Caco-2 (cell line): ENCODE measurements around the gene PITRM1. TPM values are rescaled to one million over a fixed set of nuclear protein-coding genes. Genes with fewer than 3 reads are reported as not detected.

Source experiments
- BruUV-seq: library from RNA; stranded (reverse); fragments of 400-500 nt; replicated peaks from 2 replicates; lab custom pipeline; 2021; lab: Mats Ljungman, UMichigan
- CTCF ChIA-PET: fragments of 300-600 bp; sonication (Branson Sonifier 250); formaldehyde crosslinking; loops from one replicate; lab custom pipeline; 2022; ENCODE audit warnings: antibody characterized with exemption; lab: Charles Lee
- POLR2A ChIA-PET: fragments of 300-600 bp; sonication (Branson Sonifier 250); formaldehyde crosslinking; loops from one replicate; lab custom pipeline; 2022; ENCODE audit warnings: antibody characterized with exemption; lab: Charles Lee
- DNase-seq, 2 experiments: peaks; one replicate each; pipeline versions ENCODE4 v3.0.0 to v3.0.0-alpha.2; 2020 to 2022
- H3K27me3 ChIP-seq: replicated peaks from 2 replicates; pipeline ENCODE4 v1.6.0; 2011; ENCODE audit warnings: low read length; ENCODE audit not compliant: control insufficient read depth, insufficient read depth
- H3K36me3 ChIP-seq: 2 replicates; pipeline ENCODE4 v1.5.1; 2011; ENCODE audit warnings: low read length; ENCODE audit not compliant: control insufficient read depth, insufficient read depth
- H3K4me1 ChIP-seq: fragments of 250-450 bp; sonication (Bioruptor Pico); 2 replicates; pipeline ENCODE4 v1.5.1; 2020; ENCODE audit warnings: mild to moderate bottlenecking
- H3K4me3 ChIP-seq: 2 replicates; pipeline ENCODE4 v1.5.1; 2011; ENCODE audit warnings: low read depth, mild to moderate bottlenecking, control low read depth, low read length
- H3K9me3 ChIP-seq: fragments of 250-450 bp; sonication (Bioruptor Pico); 2 replicates; pipeline ENCODE4 v1.5.1; 2020; ENCODE audit warnings: mild to moderate bottlenecking, moderate library complexity
- H3K27ac Mint-ChIP-seq: one replicate; pipeline ENCODE4 v1.8.0; 2022; ENCODE audit warnings: mixed read lengths; ENCODE audit not compliant: unreplicated experiment
- H3K27me3 Mint-ChIP-seq: one replicate; pipeline ENCODE4 v1.8.0; 2022; ENCODE audit warnings: mixed read lengths; ENCODE audit not compliant: insufficient read depth, unreplicated experiment
- H3K36me3 Mint-ChIP-seq: one replicate; pipeline ENCODE4 v1.8.0; 2022; ENCODE audit warnings: mild to moderate bottlenecking, mixed read lengths; ENCODE audit not compliant: insufficient read depth, unreplicated experiment
- H3K4me1 Mint-ChIP-seq: one replicate; pipeline ENCODE4 v1.8.0; 2022; ENCODE audit warnings: low read depth, mixed read lengths; ENCODE audit not compliant: unreplicated experiment
- H3K4me3 Mint-ChIP-seq: one replicate; pipeline ENCODE4 v1.8.0; 2022; ENCODE audit warnings: mild to moderate bottlenecking, moderate library complexity, mixed read lengths; ENCODE audit not compliant: unreplicated experiment
- H3K9me3 Mint-ChIP-seq: one replicate; pipeline ENCODE4 v1.8.0; 2022; ENCODE audit warnings: mixed read lengths; ENCODE audit not compliant: unreplicated experiment
- CTCF ChIP-seq, 2 experiments: fragments of 200-600 bp in 1 of 2; IDR thresholded peaks; 1 replicate in 1 of 2; 2 replicates in 1 of 2; pipeline versions ENCODE4 v1.5.1 to v1.8.0; 2011 to 2022; ENCODE audit warnings: antibody characterized with exemption in 1 of 2, control low read depth in 1 of 2, inconsistent platforms in 1 of 2, low read depth in 1 of 2, low read length in 1 of 2, mild to moderate bottlenecking in 1 of 2, moderate library complexity in 1 of 2; ENCODE audit not compliant: insufficient read depth in 1 of 2, severe bottlenecking in 1 of 2, unreplicated experiment in 1 of 2
- intact Hi-C: fragments of 100-400 bp; cut with micrococcal nuclease; formaldehyde crosslinking; loops from one replicate; pipeline ENCODE4 v1.10.0; 2022; ENCODE audit not compliant: unreplicated experiment
- total RNA-seq: library from RNA; stranded (reverse); gene quantifications from 2 replicates; pipeline ENCODE4 v1.2.3, GENCODE V29; 2022

The PITRM1 gene
- total RNA-seq, 1 experiment from 2014 or later: 80.5 TPM

DNA sequence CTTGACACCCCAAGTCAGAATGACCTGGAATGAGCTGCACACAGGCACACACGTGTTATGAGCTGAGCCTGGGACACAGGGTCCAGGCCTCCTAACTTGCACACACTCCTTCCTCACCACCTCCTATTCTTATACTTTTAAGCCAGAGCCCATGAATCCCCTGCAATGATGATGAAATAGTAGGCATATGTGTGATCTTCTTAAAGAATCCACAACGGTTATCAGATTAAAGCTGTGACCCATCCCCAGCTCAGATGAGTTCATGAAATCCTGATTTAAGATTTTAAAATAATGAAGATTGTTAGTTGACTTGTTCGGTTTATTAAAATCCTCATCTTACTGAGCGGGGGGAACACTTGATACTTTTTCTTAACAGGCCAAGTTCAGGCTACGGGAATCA lies 38.6 kb downstream of the PITRM1 start:
- H3K4me3 ChIP-seq: no peak overlapping the region
- CTCF ChIA-PET: no interaction called here
- no peak overlapping the region for H3K4me3 Mint-ChIP-seq
- peaks cover 16% of the 10 kb centered on the region for H3K36me3 ChIP-seq
- H3K27me3 ChIP-seq: no peaks in the 10 kb centered on the region
- POLR2A ChIA-PET: no interaction called here
- TF ChIP-seq CTCF (IDR thresholded peaks at IDR 0.05; ENCODE audit: insufficient read depth in 1 of 2, low read depth in 1 of 2, low read length in 1 of 2, severe bottlenecking in 1 of 2, unreplicated experiment in 1 of 2): no peak
- no peaks in the 10 kb centered on the region for H3K9me3 ChIP-seq
- no peaks in the 10 kb centered on the region for H3K27me3 Mint-ChIP-seq
- H3K27ac Mint-ChIP-seq: no peak overlapping the region
- intact Hi-C loops: no loop called here
- no peaks in the 10 kb centered on the region for H3K9me3 Mint-ChIP-seq
- no TSS peak for BruUV-seq
- no peak for DNase-seq
- peaks cover 100% of the 10 kb centered on the region for H3K36me3 Mint-ChIP-seq
- H3K4me1 Mint-ChIP-seq: peaks cover 9% of the 10 kb centered on the region
- peaks cover 17% of the 10 kb centered on the region for H3K4me1 ChIP-seq

DNA sequence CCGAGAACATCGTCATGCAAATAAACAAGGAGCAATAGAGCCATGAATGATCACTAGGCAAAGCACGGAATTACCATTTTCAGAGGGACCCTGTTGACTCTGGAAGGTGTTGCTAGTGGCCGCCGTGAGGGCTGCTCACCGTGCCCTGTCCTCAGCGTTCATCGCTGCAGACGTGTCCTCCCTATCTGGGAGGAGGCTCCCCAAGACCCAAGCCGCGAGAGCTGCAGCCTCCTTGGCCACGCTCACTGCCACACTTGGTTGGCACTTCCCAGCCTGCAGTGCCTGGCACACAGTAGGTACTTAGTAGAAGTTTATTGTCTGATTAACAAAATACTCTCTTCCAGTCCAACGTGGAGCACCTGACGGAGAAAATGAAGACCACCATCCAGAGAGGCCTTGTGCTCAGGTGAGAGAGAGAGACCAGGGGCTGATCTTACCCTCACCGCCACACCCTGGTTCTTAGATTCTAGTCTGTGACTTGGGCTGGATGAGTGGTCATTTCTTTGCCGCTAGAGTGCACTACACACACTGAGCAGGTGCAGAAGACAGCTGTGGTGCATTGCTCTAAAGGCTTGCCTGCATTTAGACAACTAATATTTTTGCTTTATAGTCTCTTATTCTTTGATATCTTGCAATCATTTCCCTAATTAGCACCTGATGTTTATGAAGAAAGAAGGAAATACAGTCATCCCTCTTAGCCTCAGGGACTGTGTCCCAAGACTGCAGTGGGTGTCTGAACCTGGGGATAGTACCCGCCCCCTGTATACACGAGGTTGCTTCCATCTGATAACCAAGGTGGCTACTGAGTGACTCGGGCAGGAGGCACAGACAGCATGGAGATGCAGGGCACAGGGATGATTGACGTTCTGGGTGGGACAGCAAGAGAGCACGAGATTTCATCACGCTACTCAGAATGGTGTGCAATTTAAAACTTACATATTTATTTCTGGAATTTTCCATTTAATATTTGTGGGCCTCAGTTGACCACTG lies 40.3 kb downstream of the PITRM1 start:
- Histone ChIP-seq H3K4me3 (no peak overlapping the region), H3K4me1 (peaks cover 12% of the 10 kb centered on the region), H3K36me3 (peaks cover 10% of the 10 kb centered on the region), H3K27me3 (no peaks in the 10 kb centered on the region), H3K9me3 (no peaks in the 10 kb centered on the region)
- no peak for TF ChIP-seq CTCF (IDR thresholded peaks at IDR 0.05; ENCODE audit: insufficient read depth in 1 of 2, low read depth in 1 of 2, low read length in 1 of 2, severe bottlenecking in 1 of 2, unreplicated experiment in 1 of 2)
- ChIA-PET POLR2A (no interaction called here), CTCF (no interaction called here)
- intact Hi-C loops: no loop called here
- DNase-seq: no peak
- Mint-ChIP-seq H3K27me3 (no peaks in the 10 kb centered on the region), H3K36me3 (peaks cover 100% of the 10 kb centered on the region), H3K27ac (peak overlapping the region; percentile 75), H3K4me1 (peaks cover 6% of the 10 kb centered on the region), H3K4me3 (no peak overlapping the region), H3K9me3 (no peaks in the 10 kb centered on the region)
- BruUV-seq: no TSS peak

GRCh38 chr10:3131098-3131497 lies 41.5 kb downstream of the PITRM1 start:
- TF ChIP-seq CTCF (IDR thresholded peaks at IDR 0.05; ENCODE audit: insufficient read depth in 1 of 2, low read depth in 1 of 2, low read length in 1 of 2, severe bottlenecking in 1 of 2, unreplicated experiment in 1 of 2): no peak
- ChIA-PET POLR2A (no interaction called here), CTCF (no interaction called here)
- peak; percentile 72 to 79 for DNase-seq
- H3K4me1 ChIP-seq: peaks cover 12% of the 10 kb centered on the region
- H3K27me3 ChIP-seq: no peaks in the 10 kb centered on the region
- Mint-ChIP-seq H3K4me3 (no peak overlapping the region), H3K36me3 (peaks cover 100% of the 10 kb centered on the region), H3K27me3 (no peaks in the 10 kb centered on the region), H3K4me1 (peaks cover 6% of the 10 kb centered on the region), H3K9me3 (no peaks in the 10 kb centered on the region), H3K27ac (peak overlapping the region; percentile 75)
- peaks cover 6% of the 10 kb centered on the region for H3K36me3 ChIP-seq
- intact Hi-C loops: loop anchor here (1.0 to 2.0 kb wide), 3 partner anchors 11 to 42 kb away; partner anchors contain the start of gene PITRM1
- BruUV-seq: no TSS peak
- H3K9me3 ChIP-seq: no peaks in the 10 kb centered on the region
- H3K4me3 ChIP-seq: no peak overlapping the region
